Fibroblast of upper back skin (primary cell): ENCODE results near the gene PRKX.
"Not testable (repeated sequence)": the region's sequence is repeated elsewhere in the genome, so short reads cannot be mapped to it uniquely, and the experiment has no call there.

Experiments used
- DNase-seq: peaks from one replicate; pipeline ENCODE4 v3.0.0-alpha.2; 2013

Gene PRKX

GRCh38 chrX:3707673-3708274 is 5.7 kb downstream of the PRKX start:
- not testable (repeated sequence) for DNase-seq

GRCh38 chrX:3706481-3706880 is 7.0 kb downstream of the PRKX start:
- DNase-seq: no peak

- not testable (repeated sequence) for DNase-seq
Measured at GRCh38 chrX:3703251-3703650, 10.2 kb downstream of the PRKX start.

GRCh38 chrX:3702095-3702494 is 11.4 kb downstream of the PRKX start:
- not testable (repeated sequence) for DNase-seq

- DNase-seq: not testable (repeated sequence)
Measured at GRCh38 chrX:3701445-3701928, 12.0 kb downstream of the PRKX start.

- DNase-seq: no peak
Measured at GRCh38 chrX:3699821-3700381, 13.5 kb downstream of the PRKX start.

- peak; percentile 61 for DNase-seq
Measured at GRCh38 chrX:3697701-3698279, 15.7 kb downstream of the PRKX start.

- DNase-seq: no peak
Measured at GRCh38 chrX:3697220-3697684, 16.2 kb downstream of the PRKX start.

- DNase-seq: no peak
Measured at GRCh38 chrX:3695536-3695935, 17.9 kb downstream of the PRKX start.

GRCh38 chrX:3690140-3690539 is 23.3 kb downstream of the PRKX start:
- peak; percentile 18 for DNase-seq

GRCh38 chrX:3683236-3683635 is 30.2 kb downstream of the PRKX start:
- DNase-seq: not testable (repeated sequence)

- no peak for DNase-seq
Measured at GRCh38 chrX:3680459-3680858, 33.0 kb downstream of the PRKX start.

GRCh38 chrX:3679669-3680068 is 33.8 kb downstream of the PRKX start:
- DNase-seq: no peak

- no peak for DNase-seq
Measured at GRCh38 chrX:3678328-3678727, 35.1 kb downstream of the PRKX start.

GRCh38 chrX:3674881-3675280 is 38.6 kb downstream of the PRKX start:
- no peak for DNase-seq

- DNase-seq: no peak
Measured at GRCh38 chrX:3669841-3670475, 43.5 kb downstream of the PRKX start.

GRCh38 chrX:3666975-3667374 is 46.5 kb downstream of the PRKX start:
- no peak for DNase-seq

- no peak for DNase-seq
Measured at GRCh38 chrX:3664921-3665320, 48.5 kb downstream of the PRKX start.

GRCh38 chrX:3663576-3664250 is 49.7 kb downstream of the PRKX start:
- not testable (repeated sequence) for DNase-seq

- DNase-seq: peak; percentile 20
Measured at GRCh38 chrX:3659761-3660160, 53.7 kb downstream of the PRKX start.

- DNase-seq: no peak
Measured at GRCh38 chrX:3655181-3655580, 58.3 kb downstream of the PRKX start.

GRCh38 chrX:3653111-3653510 is 60.3 kb downstream of the PRKX start:
- DNase-seq: no peak

GRCh38 chrX:3651277-3651676 is 62.2 kb downstream of the PRKX start:
- peak; percentile 25 for DNase-seq
